Measurements from ENCODE around the gene CCDC3. TPM values are rescaled to one million over a fixed set of nuclear protein-coding genes. Genes with fewer than 3 reads are reported as not detected.

Gene CCDC3
- polyA plus RNA-seq, 2 of the 4 experiments (the other 2 are of a cell fraction), result 0.58 to 0.94 TPM

DNA sequence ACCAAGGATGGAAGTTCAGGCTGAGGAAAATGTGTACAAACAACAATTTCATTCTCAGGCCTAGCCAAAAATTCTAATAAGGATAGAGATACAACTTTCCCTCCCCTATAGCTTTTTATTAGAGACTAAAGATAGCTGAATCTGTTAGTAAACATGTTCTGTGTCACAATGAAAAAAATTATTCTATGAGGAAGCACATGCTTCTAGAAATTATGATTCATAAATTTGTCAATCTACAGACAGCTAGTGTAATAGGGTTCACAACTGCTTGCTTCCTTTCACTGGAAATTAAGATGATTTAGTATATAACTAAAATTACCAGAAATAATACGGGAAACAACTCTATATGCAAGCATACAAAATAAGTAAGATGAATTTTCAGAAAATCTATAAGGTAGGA lies 56.6 kb downstream of the CCDC3 start:
- Histone ChIP-seq H3K9me3 (no peaks in the 10 kb centered on the region), H3K4me3 (no peak overlapping the region), H3K27ac (no peak overlapping the region), H3K4me2 (no peak overlapping the region), H3K4me1 (no peaks in the 10 kb centered on the region)
- WGBS (ENCODE audit: missing lambda C conversion rate), result 44% methylated on average over 1 of the region's 1 CpG
- CTCF ChIA-PET, result interaction anchor here (0.6 kb wide), 1 partner anchor 43 kb away, joined by 3 read pairs; no protein-coding TSS in a partner anchor
- no peak for DNase-seq (ENCODE audit: low read depth in 1 of 2, low spot score in 1 of 2)
- ATAC-seq, result no peak
- POLR2A ChIA-PET, result no interaction called here
- TF ChIP-seq ZFP36 (IDR thresholded peaks at IDR 0.05; ENCODE audit: borderline replicate concordance, partially characterized antibody) (no peak), JUNB (IDR thresholded peaks at IDR 0.05) (no peak), FOSB (CRISPR knock-in tag; IDR thresholded peaks at IDR 0.05) (no peak), BHLHE40 (IDR thresholded peaks at IDR 0.05; ENCODE audit: low read depth, low read length) (no peak), ESRRA (IDR thresholded peaks at IDR 0.05; ENCODE audit: borderline replicate concordance, low read length) (no peak), HOXB5 (CRISPR knock-in tag; IDR thresholded peaks at IDR 0.05) (no peak), HOXA7 (CRISPR knock-in tag; IDR thresholded peaks at IDR 0.05) (no peak), CBX8 (IDR thresholded peaks at IDR 0.05) (no peak), SMC3 (IDR thresholded peaks at IDR 0.05) (no peak), CBX2 (IDR thresholded peaks at IDR 0.05; ENCODE audit: borderline replicate concordance, low read depth) (no peak), HOXB13 (CRISPR knock-in tag; IDR thresholded peaks at IDR 0.05; ENCODE audit: low read depth) (no peak), CEBPB (IDR thresholded peaks at IDR 0.05) (no peak), EHF (CRISPR knock-in tag; IDR thresholded peaks at IDR 0.05) (no peak), HEYL (CRISPR knock-in tag; IDR thresholded peaks at IDR 0.05) (no peak), HDAC2 (IDR thresholded peaks at IDR 0.05) (no peak), NR3C1 (IDR thresholded peaks at IDR 0.05) (no peak)
- TF ChIP-seq, protein P1, sequence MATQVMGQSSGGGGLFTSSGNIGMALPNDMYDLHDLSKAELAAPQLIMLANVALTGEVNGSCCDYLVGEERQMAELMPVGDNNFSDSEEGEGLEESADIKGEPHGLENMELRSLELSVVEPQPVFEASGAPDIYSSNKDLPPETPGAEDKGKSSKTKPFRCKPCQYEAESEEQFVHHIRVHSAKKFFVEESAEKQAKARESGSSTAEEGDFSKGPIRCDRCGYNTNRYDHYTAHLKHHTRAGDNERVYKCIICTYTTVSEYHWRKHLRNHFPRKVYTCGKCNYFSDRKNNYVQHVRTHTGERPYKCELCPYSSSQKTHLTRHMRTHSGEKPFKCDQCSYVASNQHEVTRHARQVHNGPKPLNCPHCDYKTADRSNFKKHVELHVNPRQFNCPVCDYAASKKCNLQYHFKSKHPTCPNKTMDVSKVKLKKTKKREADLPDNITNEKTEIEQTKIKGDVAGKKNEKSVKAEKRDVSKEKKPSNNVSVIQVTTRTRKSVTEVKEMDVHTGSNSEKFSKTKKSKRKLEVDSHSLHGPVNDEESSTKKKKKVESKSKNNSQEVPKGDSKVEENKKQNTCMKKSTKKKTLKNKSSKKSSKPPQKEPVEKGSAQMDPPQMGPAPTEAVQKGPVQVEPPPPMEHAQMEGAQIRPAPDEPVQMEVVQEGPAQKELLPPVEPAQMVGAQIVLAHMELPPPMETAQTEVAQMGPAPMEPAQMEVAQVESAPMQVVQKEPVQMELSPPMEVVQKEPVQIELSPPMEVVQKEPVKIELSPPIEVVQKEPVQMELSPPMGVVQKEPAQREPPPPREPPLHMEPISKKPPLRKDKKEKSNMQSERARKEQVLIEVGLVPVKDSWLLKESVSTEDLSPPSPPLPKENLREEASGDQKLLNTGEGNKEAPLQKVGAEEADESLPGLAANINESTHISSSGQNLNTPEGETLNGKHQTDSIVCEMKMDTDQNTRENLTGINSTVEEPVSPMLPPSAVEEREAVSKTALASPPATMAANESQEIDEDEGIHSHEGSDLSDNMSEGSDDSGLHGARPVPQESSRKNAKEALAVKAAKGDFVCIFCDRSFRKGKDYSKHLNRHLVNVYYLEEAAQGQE (IDR thresholded peaks at IDR 0.05), result no peak
- TF ChIP-seq, protein P2, sequence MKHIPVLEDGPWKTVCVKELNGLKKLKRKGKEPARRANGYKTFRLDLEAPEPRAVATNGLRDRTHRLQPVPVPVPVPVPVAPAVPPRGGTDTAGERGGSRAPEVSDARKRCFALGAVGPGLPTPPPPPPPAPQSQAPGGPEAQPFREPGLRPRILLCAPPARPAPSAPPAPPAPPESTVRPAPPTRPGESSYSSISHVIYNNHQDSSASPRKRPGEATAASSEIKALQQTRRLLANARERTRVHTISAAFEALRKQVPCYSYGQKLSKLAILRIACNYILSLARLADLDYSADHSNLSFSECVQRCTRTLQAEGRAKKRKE (CRISPR knock-in tag; IDR thresholded peaks at IDR 0.05; ENCODE audit: low read depth), result no peak
- TF ChIP-seq, protein P3, sequence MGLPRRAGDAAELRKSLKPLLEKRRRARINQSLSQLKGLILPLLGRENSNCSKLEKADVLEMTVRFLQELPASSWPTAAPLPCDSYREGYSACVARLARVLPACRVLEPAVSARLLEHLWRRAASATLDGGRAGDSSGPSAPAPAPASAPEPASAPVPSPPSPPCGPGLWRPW (IDR thresholded peaks at IDR 0.05), result no peak
- FAIRE-seq, result no peak

DNA sequence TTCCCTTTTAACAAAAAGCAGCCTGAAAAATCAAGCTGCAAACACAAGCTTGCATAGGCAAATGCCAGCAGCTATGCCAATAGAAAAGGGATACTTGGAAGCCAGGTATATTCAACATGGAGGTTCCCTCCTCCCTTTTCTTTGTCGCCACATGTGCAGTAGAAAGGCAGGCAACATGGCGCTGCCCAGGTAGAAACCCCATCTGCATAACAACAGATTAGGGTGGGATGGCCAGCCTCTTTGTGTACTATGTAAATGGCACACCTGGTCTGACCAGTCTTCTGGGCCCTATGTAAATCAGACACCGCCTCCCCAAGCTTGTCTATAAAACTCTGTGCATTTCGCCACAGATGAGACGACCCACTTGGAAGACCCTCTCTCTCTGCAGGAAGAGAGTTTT lies 58.1 kb downstream of the CCDC3 start:
- DNase-seq (ENCODE audit: low read depth in 1 of 2, low spot score in 1 of 2) (no peak), ATAC-seq (no peak), FAIRE-seq (no peak)
- H3K4me1 ChIP-seq, result no peaks in the 10 kb centered on the region
- no peak overlapping the region for H3K4me2 ChIP-seq
- H3K9me3 ChIP-seq, result no peaks in the 10 kb centered on the region
- 50% methylated on average over 5 of the region's 5 CpGs for WGBS (ENCODE audit: missing lambda C conversion rate)
- no peak overlapping the region for H3K4me3 ChIP-seq
- ChIA-PET CTCF (interaction anchor here (1.3 to 2.6 kb wide), 2 partner anchors 15 to 591 kb away, joined by 3 to 7 read pairs; no protein-coding TSS in a partner anchor), POLR2A (no interaction called here)
- no peak overlapping the region for H3K27ac ChIP-seq
- TF ChIP-seq RAD21 (conservative IDR thresholded peaks at IDR 0.05 in 1 of 2, IDR thresholded peaks at IDR 0.05 in 1 of 2) (no peak), NFE2L2 (conservative IDR thresholded peaks at IDR 0.05; ENCODE audit: low read length) (no peak), RNF2 (IDR thresholded peaks at IDR 0.05; ENCODE audit: borderline replicate concordance, low read depth) (no peak), FOSB (CRISPR knock-in tag; IDR thresholded peaks at IDR 0.05) (no peak), EP300 (IDR thresholded peaks at IDR 0.05) (no peak), EHMT2 (IDR thresholded peaks at IDR 0.05; ENCODE audit: low read depth) (no peak), HOXB5 (CRISPR knock-in tag; IDR thresholded peaks at IDR 0.05) (no peak), SREBF2 (IDR thresholded peaks at IDR 0.05) (no peak), MYC (IDR thresholded peaks at IDR 0.05; ENCODE audit: borderline replicate concordance, low read length) (no peak), CBX2 (IDR thresholded peaks at IDR 0.05; ENCODE audit: borderline replicate concordance, low read depth) (no peak)
- TF ChIP-seq, protein P1 (IDR thresholded peaks at IDR 0.05), result no peak
- TF ChIP-seq, protein P4, sequence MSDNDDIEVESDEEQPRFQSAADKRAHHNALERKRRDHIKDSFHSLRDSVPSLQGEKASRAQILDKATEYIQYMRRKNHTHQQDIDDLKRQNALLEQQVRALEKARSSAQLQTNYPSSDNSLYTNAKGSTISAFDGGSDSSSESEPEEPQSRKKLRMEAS (IDR thresholded peaks at IDR 0.05), result no peak
- TF ChIP-seq, protein P5, sequence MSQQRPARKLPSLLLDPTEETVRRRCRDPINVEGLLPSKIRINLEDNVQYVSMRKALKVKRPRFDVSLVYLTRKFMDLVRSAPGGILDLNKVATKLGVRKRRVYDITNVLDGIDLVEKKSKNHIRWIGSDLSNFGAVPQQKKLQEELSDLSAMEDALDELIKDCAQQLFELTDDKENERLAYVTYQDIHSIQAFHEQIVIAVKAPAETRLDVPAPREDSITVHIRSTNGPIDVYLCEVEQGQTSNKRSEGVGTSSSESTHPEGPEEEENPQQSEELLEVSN (IDR thresholded peaks at IDR 0.05; ENCODE audit: borderline replicate concordance, low read depth), result no peak
